ENCODE data around the gene APMAP.
A peak's percentile ranks its signal among the peaks of the same experiment; 100 is the strongest.
"Not testable (repeated sequence)": the region's sequence is repeated elsewhere in the genome, so short reads cannot be mapped to it uniquely, and the experiment has no call there.

Gene APMAP

GRCh38 chr20:24950128-24950835 is 42.3 kb downstream of the APMAP start:
- no peak for DNase-seq

GRCh38 chr20:24949756-24950127 is 42.8 kb downstream of the APMAP start:
- DNase-seq, result no peak

DNA sequence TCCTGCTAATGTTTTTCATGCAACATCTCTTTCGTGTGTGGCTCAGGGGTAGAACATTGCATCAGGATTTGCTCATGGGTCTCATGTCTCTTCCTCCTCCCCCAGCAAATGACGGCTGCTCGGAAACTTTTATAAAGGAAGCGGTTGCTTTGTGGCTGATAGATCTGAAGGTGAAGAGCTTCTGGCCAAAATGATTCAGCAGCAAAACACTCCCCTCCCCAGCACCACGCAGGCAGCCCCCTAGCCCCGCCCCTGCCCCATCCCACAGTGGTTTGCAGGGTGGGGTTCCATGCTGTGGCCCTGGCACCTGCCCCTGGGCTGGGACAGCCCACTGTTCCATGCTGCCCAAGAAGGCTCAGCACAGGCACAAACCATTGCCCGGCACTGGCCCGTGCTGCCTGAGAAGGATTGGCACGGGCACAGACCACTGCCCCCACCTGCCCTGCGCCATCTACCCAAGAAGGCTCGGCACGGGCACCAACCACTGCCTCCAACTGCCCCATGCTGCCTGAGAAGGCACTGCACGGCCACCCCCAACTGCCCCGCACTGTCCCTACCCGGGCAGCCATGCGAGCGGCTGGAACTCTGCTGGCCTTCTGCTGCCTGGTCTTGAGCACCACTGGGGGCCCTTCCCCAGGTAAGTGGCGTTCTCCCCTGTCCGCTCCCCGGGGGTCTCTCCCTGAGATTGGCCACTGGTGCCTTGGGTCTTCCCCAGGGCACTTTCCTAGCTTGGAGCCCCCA is 43.4 kb downstream of the APMAP start, which contains the start of gene CST7:
TSS of gene CST7 (plus strand) at position 331 of the 741 bp plus-strand sequence. CDS start at position 568, 237 bp downstream.
- peak; percentile 68 for DNase-seq

DNA sequence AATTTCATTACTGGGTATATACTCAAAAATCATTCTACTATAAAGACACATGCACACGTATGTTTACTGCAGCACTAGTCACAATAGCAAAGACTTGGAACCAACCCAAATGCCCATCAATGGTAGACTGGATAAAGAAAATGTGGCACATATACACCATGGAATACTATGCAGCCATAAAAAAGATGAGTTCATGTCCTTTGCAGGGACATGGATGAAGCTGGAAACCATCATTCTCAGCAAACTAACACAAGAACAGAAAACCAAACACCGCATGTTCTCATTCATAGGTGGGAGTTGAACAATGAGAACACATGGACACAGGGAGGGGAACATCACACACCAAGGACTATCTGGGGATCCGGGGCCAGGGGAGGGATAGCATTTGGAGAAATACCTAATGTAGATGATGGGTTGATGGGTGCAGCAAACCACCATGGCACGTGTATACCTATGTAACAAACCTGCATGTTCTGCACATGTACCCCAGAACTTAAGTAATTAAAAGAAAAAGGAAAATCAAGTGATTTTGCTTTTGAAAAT is 44.1 kb downstream of the APMAP start:
- not testable (repeated sequence) for DNase-seq

DNA sequence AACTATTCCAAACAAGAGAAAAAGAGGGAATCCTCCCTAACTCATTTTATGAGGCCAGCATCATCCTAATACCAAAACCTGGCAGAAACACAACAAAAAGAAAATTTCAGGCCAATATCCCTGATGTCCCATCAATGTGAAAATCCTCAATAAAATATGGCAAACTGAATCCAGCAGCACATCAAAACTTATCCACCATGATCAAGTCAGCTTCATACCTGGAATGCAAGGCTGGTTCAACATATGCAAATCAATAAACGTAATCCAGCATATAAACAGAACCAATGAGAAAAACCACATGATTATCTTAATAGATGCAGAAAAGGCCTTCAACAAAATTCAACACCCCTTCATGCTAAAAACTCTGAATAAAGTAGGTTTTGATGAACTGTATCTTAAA is 46.2 kb downstream of the APMAP start:
- DNase-seq, result not testable (repeated sequence)

GRCh38 chr20:24943731-24944130 is 48.8 kb downstream of the APMAP start:
- no peak for DNase-seq

DNA sequence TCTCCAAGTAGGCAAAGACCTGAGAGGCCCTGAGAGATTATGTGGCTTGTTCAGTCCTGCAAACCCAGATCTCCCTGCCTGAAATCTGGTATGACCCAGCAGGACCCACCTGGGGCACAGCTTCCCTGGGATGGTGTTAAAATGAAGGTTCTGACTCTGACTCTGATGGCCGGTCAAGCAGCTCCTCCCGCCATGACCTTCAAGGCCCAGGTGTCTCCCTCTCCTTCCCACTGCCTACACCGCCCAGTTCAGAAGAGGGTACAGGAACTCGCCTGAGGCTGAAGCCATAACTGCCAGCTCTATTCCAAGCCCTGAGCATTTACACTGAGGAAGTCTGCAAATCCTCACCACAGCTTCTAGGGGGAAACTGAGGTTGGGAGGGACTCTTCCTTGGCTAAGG is 49.4 kb downstream of the APMAP start:
- DNase-seq, result no peak

DNA sequence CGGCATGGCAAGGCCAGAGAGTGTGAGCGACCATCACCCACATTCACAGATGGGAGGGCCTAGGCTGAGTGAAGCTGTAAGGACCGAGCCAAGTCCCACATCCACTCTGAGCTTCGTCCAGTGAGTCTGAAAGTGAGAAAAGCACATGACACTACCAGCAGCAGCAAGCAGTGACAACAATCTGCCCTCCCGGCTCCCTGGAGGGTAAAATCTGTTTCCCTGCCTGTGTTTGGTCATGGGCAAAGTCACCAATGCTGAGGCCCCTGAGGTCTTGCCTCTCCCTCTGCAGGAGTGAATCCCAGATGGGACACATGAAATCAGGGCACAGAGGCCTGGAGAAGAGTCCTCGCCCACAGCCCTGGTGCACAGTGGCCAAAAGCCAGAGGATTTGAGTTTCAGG is 49.9 kb downstream of the APMAP start:
- no peak for DNase-seq

DNA sequence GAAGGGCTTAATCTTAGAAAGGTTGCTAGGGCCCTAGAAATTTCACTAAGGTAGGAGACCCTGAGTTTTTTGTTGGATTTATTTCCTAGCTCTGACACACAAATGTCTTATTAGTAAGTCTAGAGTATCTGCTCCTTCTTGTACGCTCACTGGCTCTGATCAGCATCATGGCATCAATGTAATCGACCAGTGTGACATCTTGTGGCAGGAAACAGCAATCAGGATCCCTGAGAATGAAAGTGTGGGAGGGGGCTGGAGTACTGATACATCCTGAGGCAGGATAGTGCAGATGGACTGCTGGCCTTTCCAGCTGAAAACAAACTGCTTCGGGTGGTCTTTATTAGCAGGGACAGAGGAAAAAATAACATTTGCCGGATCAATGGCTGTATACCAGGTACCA is 53.5 kb downstream of the APMAP start:
- no peak for DNase-seq

GRCh38 chr20:24938498-24938897 is 54.1 kb downstream of the APMAP start:
- no peak for DNase-seq

GRCh38 chr20:24937579-24937978 is 55.0 kb downstream of the APMAP start:
- no peak for DNase-seq

DNA sequence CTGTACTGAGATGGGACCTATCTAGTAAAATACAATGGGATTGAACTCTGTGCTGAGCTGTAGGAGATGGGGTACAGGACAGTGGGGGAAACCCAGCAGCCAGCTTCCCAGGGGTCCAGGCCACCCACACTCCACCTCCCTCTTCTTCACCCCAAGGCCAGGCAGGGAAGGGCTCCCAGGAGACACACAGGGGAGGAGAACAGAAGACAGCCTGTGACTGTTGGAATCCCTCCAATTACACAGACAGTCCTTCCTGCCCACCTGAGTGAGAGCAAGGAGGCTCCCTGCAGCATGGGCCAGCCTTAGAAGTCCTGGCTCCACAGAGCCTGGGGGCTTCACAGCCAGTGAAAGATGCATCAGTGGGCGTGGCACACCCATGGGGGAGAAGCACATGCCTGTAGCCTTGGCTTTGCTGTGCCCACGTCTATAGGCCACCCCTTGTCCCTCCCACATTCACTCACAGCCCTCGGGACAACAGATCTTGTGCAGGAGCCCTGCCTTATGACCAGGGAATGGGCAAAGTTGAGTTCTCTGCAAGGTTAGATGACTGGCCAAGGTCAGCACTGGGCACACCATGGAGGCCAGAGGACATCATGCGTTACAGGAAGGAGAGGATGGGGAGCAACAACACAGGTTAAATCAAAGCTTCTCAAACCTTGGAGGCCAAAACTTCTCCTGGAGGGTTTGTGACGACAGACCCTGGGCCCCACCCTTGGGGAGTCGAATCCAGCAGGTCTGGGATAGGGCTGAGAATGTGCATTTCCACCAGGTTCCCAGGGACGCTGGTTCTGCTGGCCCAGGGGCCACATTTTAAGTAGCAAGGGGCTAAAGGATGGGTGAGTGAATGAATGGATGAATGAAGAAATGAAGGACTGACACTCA is 55.8 kb downstream of the APMAP start:
- DNase-seq, result no peak

DNA sequence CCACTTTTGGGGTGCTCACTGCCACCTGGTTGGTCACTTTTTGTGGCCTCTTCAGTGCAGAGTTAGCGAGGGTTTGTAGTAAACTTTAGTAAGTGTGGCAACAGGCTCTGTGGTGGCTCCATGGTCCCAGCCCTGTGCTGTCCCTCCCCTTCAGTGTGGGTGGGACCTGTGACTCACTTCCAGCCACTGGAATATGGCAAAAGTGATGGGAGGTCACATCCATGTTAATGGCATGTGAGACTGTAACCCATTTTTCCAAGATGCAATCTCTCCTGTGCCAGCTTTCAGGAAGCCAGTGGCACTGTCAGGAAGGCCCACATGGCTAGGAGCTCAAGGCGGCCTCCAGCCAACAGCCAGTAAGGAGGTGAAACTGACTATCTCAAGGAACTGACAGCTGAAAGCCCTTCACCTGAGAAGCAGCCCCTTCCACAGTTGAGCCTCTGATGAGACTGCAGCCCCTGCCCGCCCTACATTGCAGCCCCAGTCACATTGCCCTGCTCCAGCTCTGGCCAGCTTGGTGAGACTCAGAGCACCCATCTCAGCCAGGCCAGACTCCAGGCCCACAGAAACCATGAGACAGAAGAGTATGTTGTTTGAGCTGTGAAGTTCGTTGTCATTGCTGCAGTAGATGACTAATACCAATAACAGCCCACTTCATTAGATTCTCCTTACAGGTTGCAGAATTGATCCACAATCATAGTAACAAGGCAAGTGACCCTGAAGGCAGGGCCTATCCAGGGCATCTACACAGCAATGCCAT is 56.6 kb downstream of the APMAP start:
- DNase-seq, result no peak

DNA sequence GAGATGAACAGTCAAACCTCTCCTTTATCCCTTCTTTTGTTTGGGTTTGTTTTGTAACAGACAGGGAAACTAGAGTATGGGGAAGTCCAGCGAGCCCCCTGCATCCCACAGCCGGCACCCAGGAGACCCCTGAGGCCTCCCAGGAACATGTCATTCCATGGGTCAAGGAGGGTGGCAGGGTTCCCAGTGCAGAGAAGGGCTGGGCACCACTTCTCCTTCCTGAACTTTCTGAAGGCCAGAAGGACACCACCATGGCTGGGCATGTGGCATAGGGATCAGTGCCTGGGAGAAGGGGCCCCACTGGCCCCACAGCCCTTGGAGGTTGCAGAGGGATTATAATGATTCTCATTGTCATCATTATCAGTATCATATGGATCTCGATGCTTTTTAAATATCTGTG is 57.4 kb downstream of the APMAP start:
- no peak for DNase-seq

DNA sequence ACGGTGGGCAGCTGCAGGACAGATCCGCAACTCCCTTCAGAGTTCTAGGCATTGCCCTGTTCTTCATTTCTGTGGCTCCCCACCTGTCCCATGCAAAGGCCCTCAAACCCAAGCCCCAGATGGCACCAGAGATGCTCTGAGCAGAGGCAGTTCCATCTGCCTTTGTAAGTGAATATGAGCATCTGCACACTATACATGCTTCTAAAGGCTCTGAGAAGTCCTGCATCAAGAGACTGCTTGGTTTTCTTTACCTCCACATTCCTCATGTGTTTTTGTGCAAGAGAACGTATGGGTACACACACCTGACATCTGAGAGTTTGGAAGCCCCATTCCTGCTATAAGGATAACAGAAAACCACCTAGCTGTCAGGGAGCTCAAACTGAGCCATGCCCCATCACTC is 57.8 kb downstream of the APMAP start:
- no peak for DNase-seq

DNA sequence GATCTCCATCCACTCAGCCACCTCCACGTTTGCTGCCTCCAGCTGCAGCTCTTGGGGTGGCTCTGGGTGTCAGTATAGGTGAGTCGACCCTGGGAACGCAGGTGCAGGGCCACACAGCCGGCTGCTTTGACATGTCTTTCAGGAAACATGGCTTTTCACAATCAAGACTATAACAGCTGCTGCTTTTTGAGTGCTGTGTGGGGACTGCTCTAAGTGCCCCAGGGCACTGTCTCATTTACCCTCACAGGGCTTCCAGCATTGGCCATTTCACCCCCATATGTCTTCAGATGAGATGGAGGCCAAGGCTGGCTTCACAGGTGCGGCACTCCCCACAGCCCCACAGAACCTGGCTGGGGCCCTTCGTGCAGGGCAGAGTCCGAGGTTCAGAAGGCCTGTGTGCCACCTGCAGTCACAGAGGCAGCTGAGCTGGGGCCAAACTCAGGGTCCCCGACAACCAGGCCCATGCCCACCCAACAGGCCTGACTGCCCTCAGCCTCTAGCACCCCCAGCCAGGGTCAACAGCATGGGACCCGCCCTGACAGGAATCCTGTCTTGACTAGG is 58.4 kb downstream of the APMAP start:
- no peak for DNase-seq

DNA sequence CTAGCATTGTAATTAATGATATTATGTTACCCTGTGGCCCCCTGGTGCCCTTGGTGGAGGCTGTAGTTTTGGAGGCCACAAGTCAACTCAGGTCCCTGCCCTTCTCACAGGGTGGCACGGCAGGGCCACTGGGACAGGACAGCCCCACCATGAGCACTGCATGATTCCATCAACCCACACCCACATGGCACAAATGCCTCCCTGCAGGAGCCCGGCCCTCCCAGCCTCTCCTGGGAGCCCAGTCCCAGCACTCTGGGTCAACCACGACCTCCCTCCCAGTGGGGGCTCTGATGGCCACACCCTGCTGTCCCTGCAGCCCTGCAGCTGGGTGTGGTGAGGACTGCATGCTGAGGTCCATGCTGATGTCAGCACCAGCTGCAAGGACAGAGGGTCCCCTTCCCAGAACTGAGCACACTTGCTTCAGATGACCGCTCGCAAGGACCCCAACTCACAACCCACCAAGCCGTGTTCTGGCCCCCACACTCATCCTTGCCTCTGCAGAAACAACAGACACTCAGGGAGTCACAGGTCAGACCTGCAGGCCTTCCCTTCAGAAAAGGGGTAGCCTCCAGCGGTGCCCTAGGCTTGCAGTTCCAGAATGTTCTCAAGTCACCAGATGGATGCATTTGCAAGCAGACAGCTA is 59.2 kb downstream of the APMAP start:
- DNase-seq, result no peak

GRCh38 chr20:24931893-24932292 is 60.7 kb downstream of the APMAP start:
- DNase-seq, result not testable (repeated sequence)

DNA sequence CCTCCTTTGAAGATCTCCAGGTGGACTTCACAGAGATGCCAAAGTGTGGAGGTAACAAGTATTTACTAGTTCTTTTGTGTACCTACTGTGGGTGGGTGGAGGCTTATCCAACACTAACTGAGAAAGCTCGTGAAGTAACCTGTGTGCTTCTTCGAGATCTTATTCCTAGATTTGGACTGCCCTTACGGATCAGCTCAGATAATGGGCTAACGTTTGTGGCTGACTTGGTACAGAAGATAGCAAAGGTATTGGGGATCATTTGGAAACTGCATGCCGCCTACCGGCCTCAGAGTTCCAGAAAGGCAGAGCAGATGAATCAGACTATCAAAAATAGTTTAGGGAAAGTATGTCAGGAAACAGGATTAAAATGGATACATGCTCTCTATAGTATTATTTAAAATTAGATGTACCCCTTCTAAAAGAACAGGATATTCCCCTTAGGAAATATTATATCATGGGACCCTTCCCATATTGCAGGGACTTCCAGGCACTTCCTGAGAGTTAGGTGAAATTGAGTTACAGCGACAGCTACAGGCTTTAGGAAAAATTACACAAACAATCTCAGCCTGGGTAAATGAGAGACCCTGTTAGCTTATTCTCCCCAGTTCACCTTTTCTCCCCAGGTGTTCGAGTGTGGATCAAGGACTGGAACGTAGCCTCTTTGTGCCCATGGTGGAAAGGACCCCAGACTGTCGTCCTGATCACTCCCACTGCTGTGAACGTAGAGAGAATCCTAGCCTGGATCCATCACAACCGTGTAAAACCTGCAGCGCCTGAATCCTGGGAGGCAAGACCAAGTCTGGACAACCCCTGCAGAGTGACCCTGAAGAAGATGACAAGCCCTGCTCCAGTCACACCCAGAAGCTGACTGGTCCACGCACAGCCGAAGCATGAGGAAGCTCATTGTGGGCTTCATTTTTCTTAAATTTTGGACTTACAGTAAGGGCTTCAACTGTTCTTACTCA is 61.5 kb downstream of the APMAP start:
- DNase-seq, result not testable (repeated sequence)
